Bronchial epithelial cell (primary cell): Measurements from ENCODE around the gene PRKG1. TPM values are rescaled to one million over a fixed set of nuclear protein-coding genes. Genes with fewer than 3 reads are reported as not detected.

Experiments used
- DNase-seq: peaks from one replicate; pipeline ENCODE4 v3.0.0-alpha.2; 2010; ENCODE audit warnings: low read depth
- FAIRE-seq: peaks from 2 replicates; lab custom pipeline; 2011; peaks lifted over from hg19 to GRCh38; lab: Jason Lieb, UNC
- H3K27me3 ChIP-seq: 2 replicates; pipeline ENCODE4 v1.5.1; 2011; ENCODE audit warnings: low read length; ENCODE audit not compliant: control insufficient read depth, insufficient read depth
- H3K36me3 ChIP-seq: 2 replicates; pipeline ENCODE4 v1.5.1; 2011; ENCODE audit warnings: low read length; ENCODE audit not compliant: control insufficient read depth, insufficient read depth
- H3K4me3 ChIP-seq: 2 replicates; pipeline ENCODE4 v1.5.1; 2011; ENCODE audit warnings: mild to moderate bottlenecking, low read depth, low read length, control low read depth
- CTCF ChIP-seq: IDR thresholded peaks from 2 replicates; pipeline ENCODE4 v1.5.1; 2011; ENCODE audit warnings: mild to moderate bottlenecking, moderate library complexity, low read length, control low read depth, inconsistent platforms; ENCODE audit not compliant: insufficient read depth, severe bottlenecking
- total RNA-seq: library from RNA; depleted of rRNA; stranded (reverse); fragments of >200 nt; gene quantifications from 2 replicates; pipeline ENCODE4 v1.2.1, GENCODE V29; 2014

The PRKG1 gene
- total RNA-seq, 1 donor from 2014 or later = 0.26 TPM

DNA sequence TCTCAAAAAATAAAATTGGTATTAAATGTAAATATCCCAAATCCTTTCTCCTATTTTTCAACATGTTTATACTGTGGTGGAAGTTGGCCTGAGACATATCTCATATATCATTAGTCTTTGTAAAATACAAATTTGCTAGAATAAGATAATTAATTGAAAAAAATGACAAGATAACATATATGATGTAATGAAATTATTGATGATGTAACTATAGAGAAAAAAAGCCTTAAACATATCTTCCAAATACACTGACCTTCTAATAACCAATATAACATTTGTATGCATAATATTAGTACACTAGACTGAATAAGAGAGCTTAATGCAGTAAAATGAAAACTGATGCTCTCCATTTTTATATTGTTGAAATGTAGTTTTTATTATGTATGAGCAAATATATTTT lies 104.3 kb downstream of the PRKG1 start:
- DNase-seq = no peak
- Histone ChIP-seq H3K27me3 (no peaks in the 10 kb centered on the region), H3K4me3 (no peak overlapping the region), H3K36me3 (no peaks in the 10 kb centered on the region)
- no peak for TF ChIP-seq CTCF
- no peak for FAIRE-seq

GRCh38 chr10:51180141-51180540 lies 105.9 kb downstream of the PRKG1 start:
- Histone ChIP-seq H3K27me3 (no peaks in the 10 kb centered on the region), H3K36me3 (no peaks in the 10 kb centered on the region), H3K4me3 (no peak overlapping the region)
- no peak for FAIRE-seq
- TF ChIP-seq CTCF = no peak
- no peak for DNase-seq

- FAIRE-seq (no peak), DNase-seq (no peak)
- Histone ChIP-seq H3K27me3 (no peaks in the 10 kb centered on the region), H3K36me3 (no peaks in the 10 kb centered on the region), H3K4me3 (no peak overlapping the region)
- no peak for TF ChIP-seq CTCF
Measured at GRCh38 chr10:51183783-51184182, 109.5 kb downstream of the PRKG1 start.

DNA sequence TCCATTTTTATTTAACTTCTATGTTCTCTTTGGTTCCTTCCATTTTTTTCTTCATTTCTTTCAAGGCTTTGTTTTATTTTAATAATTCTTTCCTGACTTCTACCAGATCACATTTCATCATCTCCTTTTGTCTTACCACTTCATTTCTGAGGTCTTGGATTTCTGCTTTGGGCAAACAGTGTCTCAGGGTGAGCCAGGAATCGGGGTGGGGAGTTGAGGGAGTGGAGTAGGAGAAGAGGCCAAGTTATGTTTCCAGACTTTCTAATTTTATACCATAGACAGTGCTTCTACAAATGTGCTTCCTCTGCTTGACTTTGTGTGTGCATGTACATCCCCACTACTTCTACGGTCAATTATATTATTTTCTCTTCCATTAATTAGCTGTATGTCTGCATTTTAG lies 112.1 kb downstream of the PRKG1 start:
- DNase-seq (no peak), FAIRE-seq (no peak)
- no peaks in the 10 kb centered on the region for H3K36me3 ChIP-seq
- TF ChIP-seq CTCF = no peak
- H3K4me3 ChIP-seq = no peak overlapping the region
- H3K27me3 ChIP-seq = no peaks in the 10 kb centered on the region

GRCh38 chr10:51188008-51188407 lies 113.7 kb downstream of the PRKG1 start:
- no peak for TF ChIP-seq CTCF

DNA sequence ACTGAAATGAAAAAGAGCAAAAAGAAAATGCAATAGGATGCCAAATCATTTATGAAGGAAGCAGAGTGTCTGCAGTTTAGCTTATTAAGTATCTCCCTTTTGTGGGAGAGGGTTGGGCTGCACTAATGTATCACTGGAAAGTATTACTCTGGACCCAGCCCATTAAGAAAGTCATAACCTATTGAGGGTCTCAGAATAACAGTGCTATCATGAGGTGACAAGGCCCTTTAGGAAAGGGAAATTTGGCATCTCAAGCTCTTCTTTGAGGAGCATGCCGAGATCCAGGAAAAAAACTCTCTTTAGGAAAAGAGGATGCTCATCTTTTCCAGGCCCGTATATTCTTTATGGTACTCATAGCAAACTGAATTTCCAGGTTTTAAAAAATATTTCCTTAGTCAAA lies 114.6 kb downstream of the PRKG1 start:
- FAIRE-seq = no peak
- H3K4me3 ChIP-seq = no peak overlapping the region
- H3K27me3 ChIP-seq = no peaks in the 10 kb centered on the region
- DNase-seq = no peak
- no peak for TF ChIP-seq CTCF
- H3K36me3 ChIP-seq = no peaks in the 10 kb centered on the region

More at GRCh38 chr10:51188008-51188407, 113.7 kb downstream of the PRKG1 start:
- no peaks in the 10 kb centered on the region for H3K36me3 ChIP-seq
- H3K27me3 ChIP-seq = no peaks in the 10 kb centered on the region
- no peak overlapping the region for H3K4me3 ChIP-seq
- FAIRE-seq (no peak), DNase-seq (no peak)
